ENCODE data around the gene THBD.

The THBD gene

DNA sequence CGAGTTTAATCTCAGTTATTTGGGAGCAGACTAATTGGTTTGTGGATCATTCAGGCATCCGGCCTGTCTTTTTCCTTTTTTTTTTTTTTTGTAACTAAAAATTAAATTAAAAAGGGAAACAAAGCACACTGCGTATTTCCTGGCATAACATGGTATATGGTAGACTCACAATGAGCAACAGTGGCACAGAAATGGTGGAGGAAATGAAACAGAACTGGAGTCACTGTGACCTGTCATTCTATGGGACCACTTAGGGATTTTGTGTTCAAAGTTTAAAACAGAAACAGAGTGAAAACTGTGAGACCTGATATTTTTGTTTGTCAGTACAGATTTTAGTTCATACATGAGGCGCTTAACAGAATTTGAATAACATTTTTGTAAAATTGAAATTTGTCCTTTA is 41.4 kb upstream of the THBD start:
- TF ChIP-seq, protein P1, sequence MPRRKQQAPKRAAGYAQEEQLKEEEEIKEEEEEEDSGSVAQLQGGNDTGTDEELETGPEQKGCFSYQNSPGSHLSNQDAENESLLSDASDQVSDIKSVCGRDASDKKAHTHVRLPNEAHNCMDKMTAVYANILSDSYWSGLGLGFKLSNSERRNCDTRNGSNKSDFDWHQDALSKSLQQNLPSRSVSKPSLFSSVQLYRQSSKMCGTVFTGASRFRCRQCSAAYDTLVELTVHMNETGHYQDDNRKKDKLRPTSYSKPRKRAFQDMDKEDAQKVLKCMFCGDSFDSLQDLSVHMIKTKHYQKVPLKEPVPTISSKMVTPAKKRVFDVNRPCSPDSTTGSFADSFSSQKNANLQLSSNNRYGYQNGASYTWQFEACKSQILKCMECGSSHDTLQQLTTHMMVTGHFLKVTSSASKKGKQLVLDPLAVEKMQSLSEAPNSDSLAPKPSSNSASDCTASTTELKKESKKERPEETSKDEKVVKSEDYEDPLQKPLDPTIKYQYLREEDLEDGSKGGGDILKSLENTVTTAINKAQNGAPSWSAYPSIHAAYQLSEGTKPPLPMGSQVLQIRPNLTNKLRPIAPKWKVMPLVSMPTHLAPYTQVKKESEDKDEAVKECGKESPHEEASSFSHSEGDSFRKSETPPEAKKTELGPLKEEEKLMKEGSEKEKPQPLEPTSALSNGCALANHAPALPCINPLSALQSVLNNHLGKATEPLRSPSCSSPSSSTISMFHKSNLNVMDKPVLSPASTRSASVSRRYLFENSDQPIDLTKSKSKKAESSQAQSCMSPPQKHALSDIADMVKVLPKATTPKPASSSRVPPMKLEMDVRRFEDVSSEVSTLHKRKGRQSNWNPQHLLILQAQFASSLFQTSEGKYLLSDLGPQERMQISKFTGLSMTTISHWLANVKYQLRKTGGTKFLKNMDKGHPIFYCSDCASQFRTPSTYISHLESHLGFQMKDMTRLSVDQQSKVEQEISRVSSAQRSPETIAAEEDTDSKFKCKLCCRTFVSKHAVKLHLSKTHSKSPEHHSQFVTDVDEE (CRISPR knock-in tag; IDR thresholded peaks at IDR 0.05): no peak
- TF ChIP-seq OSR1 (CRISPR knock-in tag; IDR thresholded peaks at IDR 0.05) (no peak), ISL1 (CRISPR knock-in tag; IDR thresholded peaks at IDR 0.05) (no peak), SNAI2 (CRISPR knock-in tag; IDR thresholded peaks at IDR 0.05) (no peak), ZNF565 (CRISPR knock-in tag; conservative IDR thresholded peaks at IDR 0.05; ENCODE audit: low read depth) (no peak), ZFP3 (CRISPR knock-in tag; IDR thresholded peaks at IDR 0.05) (no peak)
- TF ChIP-seq, protein P2, sequence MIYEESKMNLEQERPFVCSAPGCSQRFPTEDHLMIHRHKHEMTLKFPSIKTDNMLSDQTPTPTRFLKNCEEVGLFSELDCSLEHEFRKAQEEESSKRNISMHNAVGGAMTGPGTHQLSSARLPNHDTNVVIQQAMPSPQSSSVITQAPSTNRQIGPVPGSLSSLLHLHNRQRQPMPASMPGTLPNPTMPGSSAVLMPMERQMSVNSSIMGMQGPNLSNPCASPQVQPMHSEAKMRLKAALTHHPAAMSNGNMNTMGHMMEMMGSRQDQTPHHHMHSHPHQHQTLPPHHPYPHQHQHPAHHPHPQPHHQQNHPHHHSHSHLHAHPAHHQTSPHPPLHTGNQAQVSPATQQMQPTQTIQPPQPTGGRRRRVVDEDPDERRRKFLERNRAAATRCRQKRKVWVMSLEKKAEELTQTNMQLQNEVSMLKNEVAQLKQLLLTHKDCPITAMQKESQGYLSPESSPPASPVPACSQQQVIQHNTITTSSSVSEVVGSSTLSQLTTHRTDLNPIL (CRISPR knock-in tag; IDR thresholded peaks at IDR 0.05; ENCODE audit: low read depth): no peak

DNA sequence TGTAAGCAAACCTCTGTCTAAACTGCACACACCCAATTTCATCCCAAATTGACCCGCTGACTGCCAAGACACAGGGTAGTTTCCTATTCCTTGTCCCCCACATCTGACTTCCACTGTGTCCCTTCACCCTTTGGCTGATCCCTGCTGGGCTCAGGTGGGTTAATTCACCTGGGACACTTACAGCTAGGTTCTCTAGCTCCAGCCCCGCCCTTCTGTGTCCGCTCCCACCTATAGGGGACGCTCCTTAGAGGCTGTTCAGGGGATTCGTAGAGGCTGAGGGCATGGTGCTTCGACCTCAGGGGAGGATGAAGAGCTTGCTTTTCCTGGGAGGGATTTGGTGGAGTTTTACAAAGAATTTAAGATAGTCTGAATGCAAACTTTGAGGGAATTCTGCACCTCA is 40.7 kb upstream of the THBD start:
- TF ChIP-seq PPARA (CRISPR knock-in tag; IDR thresholded peaks at IDR 0.05; ENCODE audit: borderline replicate concordance) (no peak), SNAI2 (CRISPR knock-in tag; IDR thresholded peaks at IDR 0.05) (no peak)
- TF ChIP-seq, protein P3, sequence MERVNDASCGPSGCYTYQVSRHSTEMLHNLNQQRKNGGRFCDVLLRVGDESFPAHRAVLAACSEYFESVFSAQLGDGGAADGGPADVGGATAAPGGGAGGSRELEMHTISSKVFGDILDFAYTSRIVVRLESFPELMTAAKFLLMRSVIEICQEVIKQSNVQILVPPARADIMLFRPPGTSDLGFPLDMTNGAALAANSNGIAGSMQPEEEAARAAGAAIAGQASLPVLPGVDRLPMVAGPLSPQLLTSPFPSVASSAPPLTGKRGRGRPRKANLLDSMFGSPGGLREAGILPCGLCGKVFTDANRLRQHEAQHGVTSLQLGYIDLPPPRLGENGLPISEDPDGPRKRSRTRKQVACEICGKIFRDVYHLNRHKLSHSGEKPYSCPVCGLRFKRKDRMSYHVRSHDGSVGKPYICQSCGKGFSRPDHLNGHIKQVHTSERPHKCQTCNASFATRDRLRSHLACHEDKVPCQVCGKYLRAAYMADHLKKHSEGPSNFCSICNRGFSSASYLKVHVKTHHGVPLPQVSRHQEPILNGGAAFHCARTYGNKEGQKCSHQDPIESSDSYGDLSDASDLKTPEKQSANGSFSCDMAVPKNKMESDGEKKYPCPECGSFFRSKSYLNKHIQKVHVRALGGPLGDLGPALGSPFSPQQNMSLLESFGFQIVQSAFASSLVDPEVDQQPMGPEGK (CRISPR knock-in tag; IDR thresholded peaks at IDR 0.05; ENCODE audit: borderline replicate concordance): no peak
- no peak for ATAC-seq

More for the DNA sequence above, 41.4 kb upstream of the THBD start:
- ATAC-seq: no peak

DNA sequence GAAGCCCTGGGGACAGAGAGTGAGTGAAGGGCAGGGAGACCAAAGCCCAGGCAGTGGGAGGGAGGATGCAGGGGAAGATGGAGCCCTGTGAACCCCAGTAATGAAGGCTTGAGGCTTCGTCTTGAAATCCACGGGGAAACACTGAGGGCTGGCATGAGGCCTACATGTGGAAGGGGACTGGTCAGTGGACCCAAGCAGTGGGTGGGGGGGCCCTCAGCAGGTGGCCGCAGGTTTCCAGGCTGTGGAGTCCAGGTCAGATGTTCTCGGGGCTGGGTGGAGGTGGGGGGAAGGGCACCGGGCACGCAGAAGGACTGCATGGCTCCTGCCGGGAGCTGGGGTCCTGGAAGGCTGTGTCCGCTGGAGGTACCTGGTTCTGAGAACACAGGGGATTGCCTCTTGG is 39.4 kb upstream of the THBD start:
- TF ChIP-seq GLIS3 (CRISPR knock-in tag; IDR thresholded peaks at IDR 0.05): no peak
- no peak for TF ChIP-seq RARB (CRISPR knock-in tag; IDR thresholded peaks at IDR 0.05)
- no peak for TF ChIP-seq ZNF565 (CRISPR knock-in tag; conservative IDR thresholded peaks at IDR 0.05; ENCODE audit: low read depth)
- TF ChIP-seq, protein P4, sequence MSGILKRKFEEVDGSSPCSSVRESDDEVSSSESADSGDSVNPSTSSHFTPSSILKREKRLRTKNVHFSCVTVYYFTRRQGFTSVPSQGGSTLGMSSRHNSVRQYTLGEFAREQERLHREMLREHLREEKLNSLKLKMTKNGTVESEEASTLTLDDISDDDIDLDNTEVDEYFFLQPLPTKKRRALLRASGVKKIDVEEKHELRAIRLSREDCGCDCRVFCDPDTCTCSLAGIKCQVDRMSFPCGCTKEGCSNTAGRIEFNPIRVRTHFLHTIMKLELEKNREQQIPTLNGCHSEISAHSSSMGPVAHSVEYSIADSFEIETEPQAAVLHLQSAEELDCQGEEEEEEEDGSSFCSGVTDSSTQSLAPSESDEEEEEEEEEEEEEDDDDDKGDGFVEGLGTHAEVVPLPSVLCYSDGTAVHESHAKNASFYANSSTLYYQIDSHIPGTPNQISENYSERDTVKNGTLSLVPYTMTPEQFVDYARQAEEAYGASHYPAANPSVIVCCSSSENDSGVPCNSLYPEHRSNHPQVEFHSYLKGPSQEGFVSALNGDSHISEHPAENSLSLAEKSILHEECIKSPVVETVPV (CRISPR knock-in tag; IDR thresholded peaks at IDR 0.05): no peak
- no peak for TF ChIP-seq ZNF8 (CRISPR knock-in tag; IDR thresholded peaks at IDR 0.05)
- no peak for TF ChIP-seq TCF4 (CRISPR knock-in tag; IDR thresholded peaks at IDR 0.05; ENCODE audit: borderline replicate concordance)
- no peak for TF ChIP-seq BACH2 (CRISPR knock-in tag; IDR thresholded peaks at IDR 0.05; ENCODE audit: borderline replicate concordance)
- TF ChIP-seq ESRRG (CRISPR knock-in tag; IDR thresholded peaks at IDR 0.05): no peak
- TF ChIP-seq ARNTL (CRISPR knock-in tag; IDR thresholded peaks at IDR 0.05; ENCODE audit: borderline replicate concordance, low read depth): no peak
- no peak for TF ChIP-seq TOX (CRISPR knock-in tag; IDR thresholded peaks at IDR 0.05; ENCODE audit: borderline replicate concordance)
- TF ChIP-seq, protein P2 (CRISPR knock-in tag; IDR thresholded peaks at IDR 0.05; ENCODE audit: low read depth): no peak
- TF ChIP-seq, protein P3 (CRISPR knock-in tag; IDR thresholded peaks at IDR 0.05; ENCODE audit: borderline replicate concordance): no peak
- no peak for TF ChIP-seq ISL1 (CRISPR knock-in tag; IDR thresholded peaks at IDR 0.05)
- no peak for TF ChIP-seq OSR1 (CRISPR knock-in tag; IDR thresholded peaks at IDR 0.05)
- no peak for TF ChIP-seq ZFP3 (CRISPR knock-in tag; IDR thresholded peaks at IDR 0.05)

More for the DNA sequence above, 39.4 kb upstream of the THBD start:
- ATAC-seq: no peak

All from SK-N-SH treated with all-trans-retinoic acid at 6 μM for 48 hours (cell line).